ENCODE data around the gene MDGA2.

The MDGA2 gene

DNA sequence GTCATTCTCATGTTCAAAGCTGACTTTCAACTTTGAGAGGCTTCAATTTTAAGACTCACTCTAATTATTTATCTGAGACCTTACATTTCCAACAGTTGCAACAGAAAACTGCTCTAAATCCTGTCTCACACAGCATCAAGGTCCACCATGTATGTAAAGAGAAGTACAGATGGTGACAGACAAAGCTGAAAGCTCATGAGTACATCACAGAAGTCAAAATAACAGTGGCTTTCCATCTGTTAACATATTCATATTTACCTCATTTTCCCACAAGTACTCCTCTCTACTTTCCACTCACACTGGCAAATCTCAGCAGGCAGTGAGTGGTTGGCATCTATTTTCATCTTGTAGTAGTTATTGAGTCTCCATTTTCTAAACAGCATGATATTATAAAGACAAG, 192.0 kb downstream of the MDGA2 start:
- no peak for DNase-seq

DNA sequence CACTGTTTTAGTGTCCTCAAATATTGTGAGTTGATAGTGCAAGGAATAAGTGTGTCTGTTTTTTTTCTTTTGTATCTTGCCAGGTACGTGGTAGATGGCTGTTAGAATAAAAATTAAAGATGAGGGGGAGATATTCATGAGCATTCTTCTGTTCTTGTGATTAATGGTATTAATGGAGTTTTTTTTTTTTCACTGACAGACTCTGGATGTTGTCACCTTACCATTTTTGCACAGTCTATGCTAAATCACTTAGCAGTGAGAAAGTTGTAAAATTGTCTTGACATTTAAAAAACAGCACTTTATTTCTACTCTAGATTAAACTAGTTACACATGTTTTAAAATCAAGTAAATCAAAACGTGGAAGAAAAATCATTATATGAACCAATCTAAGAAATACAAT, 204.3 kb downstream of the MDGA2 start:
- no peak for DNase-seq

DNA sequence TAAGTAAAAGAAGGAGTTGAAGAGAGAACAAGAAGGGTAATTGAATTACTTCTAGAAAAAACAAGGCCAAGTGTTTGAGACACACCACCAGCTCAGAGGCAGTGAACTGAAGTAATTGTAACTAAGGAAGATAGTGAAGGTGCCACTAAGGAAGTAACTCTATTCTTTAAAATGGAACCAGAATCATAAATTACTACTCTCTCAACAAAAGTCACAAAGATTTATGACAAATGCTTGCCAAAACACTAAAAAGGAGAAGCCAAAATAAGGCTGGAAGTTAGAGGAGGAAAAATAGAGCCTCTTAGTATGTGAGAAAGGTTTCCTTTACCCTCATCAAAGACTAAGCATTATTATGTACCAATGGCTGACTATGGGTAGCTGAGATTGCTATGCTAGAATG, 208.5 kb downstream of the MDGA2 start:
- DNase-seq, result no peak

DNA sequence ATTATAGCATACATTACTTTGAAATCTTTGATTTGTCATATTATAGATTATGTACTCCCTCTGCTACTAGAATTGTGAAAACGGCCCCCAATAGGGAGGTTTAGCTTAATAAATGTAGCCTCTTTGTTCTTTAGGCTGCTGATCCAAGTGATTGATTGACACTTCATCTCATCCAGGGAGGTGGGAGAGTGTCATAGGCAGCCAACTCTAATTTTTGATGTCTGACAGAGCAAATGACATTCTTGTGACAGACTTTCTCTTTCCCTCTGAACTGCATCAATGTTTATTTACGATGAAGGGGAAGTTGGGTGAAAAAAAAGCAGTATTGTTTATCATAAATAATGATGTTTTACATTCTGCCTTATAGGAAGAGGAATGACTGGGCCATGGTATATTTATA, 221.4 kb downstream of the MDGA2 start:
- no peak for DNase-seq

DNA sequence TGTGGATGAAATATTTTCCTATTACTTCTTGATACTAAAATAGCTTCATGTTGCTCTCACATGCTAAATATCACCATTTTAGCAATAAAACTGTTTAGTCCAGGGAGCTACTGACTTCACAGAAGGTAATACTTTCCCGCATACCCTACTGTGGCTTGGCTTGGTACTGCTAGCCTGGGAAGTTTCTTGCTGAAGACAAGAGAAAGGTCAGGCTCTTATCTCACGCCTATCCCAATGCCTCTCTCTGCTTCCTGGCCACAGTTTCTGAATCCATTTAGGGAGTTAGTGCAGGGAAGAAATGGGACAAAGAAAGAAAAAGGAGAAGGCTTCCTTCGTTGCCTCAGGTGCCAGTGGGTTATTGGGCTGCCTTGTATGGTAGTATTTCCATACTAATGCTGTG, 228.3 kb downstream of the MDGA2 start:
- DNase-seq, result no peak

DNA sequence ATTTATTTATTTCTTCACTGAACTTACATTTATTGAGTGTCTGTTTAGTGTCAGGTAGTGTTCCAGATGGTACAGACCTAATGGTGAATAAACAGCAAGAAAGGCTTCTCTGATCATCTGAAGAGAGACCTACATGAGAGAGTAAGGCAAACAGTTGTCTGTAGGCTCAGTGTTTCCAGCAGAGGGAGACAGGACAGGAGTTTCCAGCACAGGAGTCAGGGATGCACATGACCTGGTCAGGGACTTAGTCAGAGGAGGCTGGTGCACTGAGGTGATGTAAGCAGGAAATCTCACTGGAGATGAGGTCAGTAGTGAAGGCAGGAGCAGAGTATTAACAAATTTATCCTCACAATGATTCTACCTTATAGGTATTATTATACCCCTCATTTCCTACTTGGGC, 233.2 kb downstream of the MDGA2 start:
- no peak for DNase-seq

DNA sequence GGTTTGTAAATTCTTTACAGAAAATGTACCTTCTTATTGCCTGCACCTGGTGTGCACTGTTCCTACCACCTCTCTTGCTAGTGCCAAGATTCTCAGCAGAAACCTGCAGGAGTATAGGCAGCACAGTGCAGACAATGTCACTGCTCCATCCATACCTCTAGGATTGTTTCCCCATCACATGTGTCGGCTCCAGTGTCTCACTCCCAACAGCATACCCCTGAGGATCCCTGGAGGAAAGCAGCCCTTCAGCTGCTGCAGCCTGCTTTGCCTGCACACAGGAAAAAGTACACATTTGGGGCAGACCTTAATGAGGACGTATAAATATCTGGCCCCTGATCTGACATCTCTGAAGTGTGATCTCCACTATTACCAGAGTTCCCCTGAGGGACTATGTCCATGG, 235.5 kb downstream of the MDGA2 start:
- DNase-seq, result no peak

DNA sequence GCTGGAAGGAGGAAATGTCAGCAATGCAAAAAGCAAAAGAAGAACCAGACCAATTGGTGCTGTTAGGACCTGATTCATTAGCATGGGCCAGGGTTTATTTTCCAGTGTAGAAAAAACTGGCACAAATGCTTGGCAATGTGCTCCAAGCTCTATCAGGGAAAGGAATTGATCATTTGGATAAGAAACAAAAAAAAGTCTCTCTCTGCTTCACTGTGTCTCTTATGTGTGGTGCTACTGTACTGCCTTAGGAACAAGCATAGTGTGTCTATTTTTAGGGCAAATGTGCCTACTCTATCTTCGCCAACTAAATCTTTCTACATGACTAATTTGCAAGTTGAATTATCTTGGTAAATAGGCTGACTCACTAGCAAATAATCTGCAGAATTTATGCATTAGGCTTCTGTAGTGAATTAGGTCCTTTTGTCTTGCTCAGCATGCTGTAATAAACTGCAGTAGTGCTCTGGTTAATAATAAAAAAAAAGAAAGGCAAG, 236.7 kb downstream of the MDGA2 start:
- no peak for DNase-seq

DNA sequence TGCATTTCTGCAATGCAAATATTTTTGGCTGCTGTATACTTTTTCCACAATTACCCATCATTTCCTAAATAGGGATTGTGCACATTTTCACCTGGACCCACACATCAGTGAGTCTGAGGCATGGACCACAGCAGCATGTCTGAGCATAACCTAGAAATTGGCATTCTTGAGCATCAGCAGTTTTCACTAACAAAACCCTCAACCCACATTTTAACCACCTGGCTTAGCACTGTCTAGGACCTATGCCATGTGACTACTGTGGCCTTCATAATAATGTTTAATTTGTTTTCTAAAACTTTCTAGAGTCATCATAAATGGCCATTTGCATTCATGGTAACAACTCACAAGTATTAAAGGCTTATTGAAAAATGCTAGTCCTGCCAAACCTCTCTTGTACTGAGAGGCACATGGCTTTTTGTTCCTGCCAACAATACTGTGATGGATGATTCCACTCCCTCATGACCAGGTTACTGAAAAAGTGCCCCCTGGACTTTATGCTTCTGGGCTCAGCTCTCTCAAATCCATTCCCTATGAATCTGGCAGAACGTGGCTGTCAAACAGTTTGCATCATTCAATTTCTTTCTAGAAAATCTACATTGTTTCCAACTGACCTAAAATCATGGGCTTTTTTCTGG, 240.0 kb downstream of the MDGA2 start:
- no peak for DNase-seq

DNA sequence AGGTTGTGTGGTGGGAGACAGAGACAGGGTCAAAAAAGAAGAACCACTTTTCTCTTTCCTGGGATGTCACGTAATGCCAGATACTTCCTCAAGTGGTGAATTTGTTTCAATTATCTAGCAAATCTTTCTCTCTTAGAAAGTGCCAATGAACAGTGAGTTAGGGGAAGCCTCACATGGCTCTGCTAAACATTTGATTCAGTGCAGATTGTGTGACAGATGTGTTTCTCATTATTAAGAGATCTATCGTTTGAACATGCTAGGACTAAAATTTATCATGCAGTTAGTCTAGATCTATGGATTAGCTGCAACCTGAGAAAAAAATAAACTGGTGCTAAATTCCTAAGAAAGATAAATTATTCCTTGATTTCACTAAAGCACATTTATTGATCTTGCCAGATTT, 247.8 kb downstream of the MDGA2 start:
- DNase-seq, result no peak

DNA sequence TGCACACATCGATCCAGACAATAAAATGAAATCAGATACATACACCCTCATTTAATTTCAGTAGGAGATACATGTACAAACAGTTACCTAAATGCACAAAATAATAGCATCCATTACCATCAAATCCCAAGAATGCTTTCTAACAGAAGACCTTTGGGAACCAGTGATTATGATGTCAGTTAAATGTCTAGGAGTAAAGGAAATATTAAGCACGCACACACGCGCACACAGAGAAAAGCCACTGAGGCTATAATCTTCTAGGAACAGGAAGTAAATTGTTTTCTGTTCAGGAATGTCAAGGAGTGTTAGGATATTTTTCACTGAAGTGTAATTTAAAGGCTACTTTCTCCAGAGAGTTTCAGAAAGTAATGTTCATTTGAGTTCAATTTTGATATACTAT, 250.1 kb downstream of the MDGA2 start:
- DNase-seq, result no peak

DNA sequence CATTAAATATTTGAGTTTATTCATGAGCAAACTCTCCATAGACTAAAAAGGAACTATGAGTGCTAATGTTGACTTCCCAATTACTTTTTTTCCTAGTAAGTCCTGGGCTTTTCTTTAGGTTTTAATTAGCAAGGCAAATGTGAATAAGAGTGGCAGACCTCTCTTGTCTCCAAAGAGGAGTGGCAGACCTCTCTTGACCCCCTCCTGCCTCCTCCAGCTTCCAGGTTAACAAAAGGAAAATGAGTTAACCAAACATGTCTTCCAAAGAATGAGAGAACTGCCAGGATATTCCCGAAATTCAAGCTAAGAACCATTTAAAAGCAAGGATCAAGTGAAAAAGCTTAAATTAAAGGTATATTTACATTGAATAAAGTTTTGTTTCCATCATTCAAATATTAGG, 253.2 kb downstream of the MDGA2 start:
- no peak for DNase-seq

DNA sequence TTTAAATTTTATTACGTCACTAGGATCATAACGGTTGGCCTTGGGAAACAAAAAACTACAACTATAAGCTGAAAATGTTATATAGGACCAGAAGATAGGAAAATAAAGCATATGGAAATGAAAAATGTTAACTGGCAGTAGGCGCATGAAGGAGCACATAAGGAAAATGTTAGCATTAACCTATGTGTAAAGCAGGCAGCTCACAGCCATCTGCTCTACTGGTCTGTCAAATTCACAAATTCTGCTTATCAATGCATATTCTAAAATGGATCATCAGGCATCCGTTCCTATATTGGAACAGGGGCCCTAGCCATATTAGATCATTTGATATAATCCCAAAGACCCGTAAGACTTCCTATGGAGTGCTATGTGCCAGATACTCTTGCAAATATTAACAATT, 263.9 kb downstream of the MDGA2 start:
- DNase-seq, result no peak

DNA sequence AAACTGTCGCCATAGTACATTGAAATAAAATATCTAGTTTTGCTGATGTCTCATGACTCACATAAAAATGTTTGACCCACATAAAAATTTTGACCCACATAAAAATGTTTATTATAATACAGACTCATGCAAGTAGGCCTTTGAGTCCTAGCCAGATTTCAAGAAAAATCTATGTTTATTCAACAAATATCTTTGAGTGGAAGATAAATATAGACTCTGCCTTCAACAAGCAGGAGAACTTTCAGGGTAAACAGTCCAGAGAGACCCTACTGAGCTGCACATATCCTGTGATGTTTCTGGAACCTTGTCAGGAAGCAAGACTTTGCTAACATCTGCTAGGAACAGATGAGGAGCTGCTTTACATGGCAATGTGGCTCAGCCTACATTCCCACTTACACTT, 283.1 kb downstream of the MDGA2 start:
- peak; percentile 27 for DNase-seq

DNA sequence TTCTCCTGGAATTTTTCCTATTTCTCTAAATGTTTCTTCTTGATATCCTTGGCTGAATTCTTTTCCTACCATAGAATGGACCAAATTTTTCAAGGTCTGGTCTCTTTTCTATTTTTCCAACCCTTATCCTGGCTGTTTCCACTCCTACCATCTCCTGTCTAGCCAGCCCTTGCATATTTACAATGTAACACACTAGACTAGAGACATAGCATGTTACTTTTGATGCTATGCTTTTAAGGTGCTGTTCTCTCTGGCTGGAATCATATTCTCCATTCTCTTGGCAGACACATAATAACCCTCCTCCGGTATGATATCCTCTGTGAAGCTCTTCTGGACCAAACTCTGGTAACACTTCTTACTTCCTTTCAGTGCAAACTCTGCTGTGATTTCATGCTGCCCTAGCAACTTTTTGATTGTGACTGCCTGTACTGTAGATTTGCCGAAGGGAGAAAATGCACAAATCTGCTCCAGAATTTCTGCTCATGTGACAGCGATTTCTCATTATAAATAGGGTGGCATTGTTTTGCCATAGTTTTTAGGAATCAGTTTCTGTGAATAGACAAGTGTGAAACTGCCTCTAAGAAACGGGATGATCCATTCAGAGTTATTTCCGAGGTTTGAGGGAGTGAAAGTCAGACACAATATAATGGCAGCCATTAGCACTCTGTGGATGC, 284.4 kb downstream of the MDGA2 start:
- no peak for DNase-seq

DNA sequence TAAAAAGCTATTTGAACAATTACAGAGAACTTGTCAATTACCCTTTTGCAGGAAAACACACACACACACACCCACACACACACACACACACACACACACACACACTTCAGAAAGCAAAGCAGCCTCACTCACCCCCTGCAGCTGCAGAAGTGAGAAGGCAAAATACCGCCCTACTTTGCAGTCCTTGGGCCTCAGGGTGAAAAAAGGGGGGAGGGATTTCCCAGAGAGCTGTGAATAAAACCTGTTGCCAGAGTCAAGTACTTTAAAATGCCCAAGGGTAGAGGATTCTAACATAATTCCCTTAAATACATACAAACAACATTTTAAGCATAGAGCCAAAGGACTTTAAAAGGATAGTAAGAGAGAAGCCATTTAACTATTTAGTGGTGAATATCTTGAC, 285.9 kb downstream of the MDGA2 start:
- peak; percentile 33 for DNase-seq

DNA sequence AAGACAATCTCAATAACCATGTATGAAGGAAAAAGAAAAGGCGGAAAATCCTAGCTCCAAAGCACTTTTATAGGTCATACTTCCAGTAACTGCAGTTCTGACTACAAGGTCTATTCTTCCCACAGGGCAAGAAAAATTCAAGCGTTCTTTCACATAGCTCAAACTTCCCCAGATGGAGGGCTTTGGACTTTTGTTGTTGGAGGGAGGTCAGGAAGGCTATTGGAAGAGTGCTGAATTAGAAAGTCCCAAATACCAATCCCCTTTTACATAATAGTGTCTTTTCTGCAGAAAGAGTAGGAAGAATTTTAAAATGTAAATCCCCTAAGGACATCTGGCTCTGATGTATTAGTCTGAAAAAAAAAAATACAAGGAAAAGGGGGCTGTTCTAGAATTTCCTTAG, 309.4 kb downstream of the MDGA2 start:
- no peak for DNase-seq

DNA sequence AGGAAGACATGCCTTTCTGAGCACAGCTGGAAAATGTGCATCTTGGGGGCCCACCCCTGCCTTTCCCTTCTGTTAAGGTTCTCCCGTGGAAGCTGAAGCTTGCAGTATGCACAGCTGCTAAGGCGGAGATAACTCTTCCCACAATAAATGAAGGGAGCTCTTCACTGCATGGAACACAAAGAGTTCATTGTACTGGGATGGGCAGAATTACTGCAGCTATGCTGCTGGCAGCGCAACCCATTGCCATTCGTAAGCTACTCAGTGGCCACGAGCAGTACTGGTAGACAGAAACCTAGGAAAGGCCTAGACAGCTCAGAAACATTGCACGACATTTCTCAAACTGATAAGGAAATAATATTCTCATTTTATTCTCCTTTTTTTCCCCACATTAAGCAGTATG, 310.2 kb downstream of the MDGA2 start:
- DNase-seq, result peak; percentile 16

DNA sequence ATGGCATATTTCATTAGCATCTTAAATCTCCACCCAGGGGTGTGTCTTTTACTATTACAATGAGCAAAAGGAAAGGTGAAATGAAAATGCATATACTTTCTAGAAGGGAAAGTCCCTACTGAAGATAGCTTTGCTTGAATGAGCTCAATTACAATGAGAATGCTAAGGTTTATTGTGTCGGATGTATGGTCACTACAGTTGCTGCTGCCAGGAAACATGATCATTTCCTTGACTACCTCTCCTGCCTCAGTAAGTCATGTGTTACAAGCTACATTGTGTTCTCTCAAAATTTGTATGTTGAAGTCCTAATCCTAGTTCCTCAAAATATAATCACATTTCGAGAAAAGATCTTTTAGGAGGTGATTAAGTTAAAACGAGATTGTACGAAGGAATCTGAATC, 322.2 kb downstream of the MDGA2 start:
- DNase-seq, result no peak

DNA sequence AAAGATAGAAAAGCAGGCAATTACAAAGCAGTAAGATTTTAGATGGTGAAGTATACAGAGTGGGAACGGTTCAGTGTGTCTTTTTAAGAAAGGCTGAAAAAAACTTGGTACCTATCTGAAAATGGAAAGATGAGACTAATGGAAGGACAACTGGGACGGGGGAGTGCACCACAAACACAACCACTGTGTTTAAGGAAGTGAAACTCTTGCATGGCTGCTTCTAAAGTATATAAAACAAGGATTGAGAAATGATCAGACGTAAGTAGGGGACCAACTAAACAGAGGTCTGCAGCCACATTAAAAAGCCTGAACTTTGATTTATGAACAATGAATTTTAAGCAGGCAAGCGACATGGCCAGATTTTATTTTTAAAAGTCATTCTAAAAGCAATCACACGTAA, 328.6 kb downstream of the MDGA2 start:
- no peak for DNase-seq

DNA sequence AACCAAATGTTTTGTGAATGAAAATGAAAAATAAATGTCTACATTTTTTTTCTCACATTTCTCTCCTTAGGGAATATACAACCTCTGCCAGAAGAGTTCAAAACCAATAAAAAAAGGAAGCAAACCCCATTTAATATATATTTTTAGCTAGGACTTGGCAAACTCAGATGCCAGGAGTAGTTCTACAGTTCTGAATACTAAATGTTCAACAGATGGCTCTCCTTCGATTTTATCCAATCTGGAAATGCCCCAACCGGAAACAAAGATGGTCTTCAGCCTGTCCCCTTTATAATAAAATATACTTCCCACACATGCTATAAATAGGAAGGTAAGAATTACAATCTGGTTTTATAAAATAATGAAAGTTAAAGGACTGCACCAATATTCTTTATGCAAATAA, 330.4 kb downstream of the MDGA2 start:
- no peak for DNase-seq

DNA sequence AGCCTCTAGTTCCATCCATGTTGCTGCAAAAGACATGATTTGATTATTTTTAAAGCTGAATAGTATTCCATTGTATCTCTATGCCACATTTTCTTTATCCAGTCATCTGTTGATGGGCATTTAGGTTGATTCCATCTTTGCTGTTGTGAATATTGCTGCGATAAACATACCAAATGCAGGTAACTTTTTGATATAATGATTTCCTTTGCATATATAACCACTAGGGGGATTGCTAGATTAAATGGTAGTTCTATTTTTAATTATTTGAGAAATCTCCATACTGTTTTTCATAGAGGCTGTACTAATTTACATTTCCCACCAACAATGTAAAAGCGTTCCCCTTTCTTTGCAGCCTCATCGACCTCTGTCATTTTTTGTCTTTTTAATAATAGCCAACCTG, 342.5 kb downstream of the MDGA2 start:
- DNase-seq, result no peak

DNA sequence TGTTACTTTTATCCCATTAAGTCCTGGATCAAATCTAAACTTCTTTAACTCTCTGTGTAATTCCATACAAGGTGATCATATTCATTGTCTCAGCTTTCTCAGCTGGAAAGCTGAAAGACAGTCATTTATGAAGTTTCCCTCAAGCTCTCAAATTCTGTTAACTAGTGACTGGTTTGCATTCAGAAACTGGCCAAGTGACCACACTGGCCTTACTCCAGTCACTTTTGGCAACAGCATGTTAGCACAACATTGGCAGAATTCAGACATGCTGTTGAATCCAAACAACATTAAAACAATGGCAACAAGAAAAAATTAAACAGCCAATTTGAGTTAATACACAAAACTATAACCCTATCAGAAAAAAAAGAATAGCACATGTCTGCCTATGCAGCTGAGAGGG, 343.3 kb downstream of the MDGA2 start:
- no peak for DNase-seq

DNA sequence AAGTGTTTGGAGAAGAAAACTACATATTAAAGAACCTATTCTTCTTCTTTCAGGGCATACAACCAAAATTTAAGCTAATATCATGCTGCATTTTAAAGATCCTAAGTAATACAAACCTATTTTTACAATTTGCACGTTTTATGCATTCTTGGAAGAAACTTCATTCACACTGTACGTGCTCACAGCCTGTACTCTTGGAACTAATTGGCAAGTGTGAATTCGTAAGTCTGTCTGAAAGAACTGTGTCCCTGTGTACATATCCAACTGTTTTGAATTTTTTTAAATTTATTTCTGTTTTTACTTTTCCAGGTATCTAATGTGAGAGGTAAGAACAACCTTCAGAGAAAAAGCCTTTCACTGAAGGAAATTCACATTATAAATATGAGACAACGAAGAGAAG, 347.0 kb downstream of the MDGA2 start:
- no peak for DNase-seq

DNA sequence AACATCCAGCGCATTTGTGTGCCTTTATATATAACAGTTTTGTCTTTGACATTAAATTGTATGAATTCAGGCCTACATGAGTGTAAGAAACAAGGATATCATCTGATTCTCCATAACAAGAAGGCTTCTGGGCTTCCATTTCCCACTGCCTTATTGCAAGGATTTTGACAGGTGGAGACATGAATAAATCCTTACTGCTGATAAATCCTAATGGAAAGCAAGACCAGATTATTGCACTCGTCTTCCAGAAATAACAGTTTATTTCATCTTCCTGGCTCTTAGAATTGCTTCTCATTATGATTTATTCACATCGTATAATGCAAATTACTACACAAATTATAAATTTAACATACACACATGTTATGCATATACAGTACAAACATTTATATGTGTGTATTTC, 348.1 kb downstream of the MDGA2 start:
- DNase-seq, result no peak
